ENCODE measurements around the gene PLCD3. TPM values are rescaled to one million over a fixed set of nuclear protein-coding genes. Genes with fewer than 3 reads are reported as not detected.

The PLCD3 gene
- total and polyA plus RNA-seq, 2 of the 13 experiments (the other 11 are each of a cell fraction or from before 2014, with no cell fraction given): 11.3 to 39.1 TPM

- TF ChIP-seq E2F2 (CRISPR knock-in tag; IDR thresholded peaks at IDR 0.05; ENCODE audit: borderline replicate concordance): no peak
- TF ChIP-seq ZNF792 (CRISPR knock-in tag; IDR thresholded peaks at IDR 0.05): 0 out of 2 replicates have a peak, but pooled peaks have one; percentile 47
- TF ChIP-seq SIX1 (CRISPR knock-in tag; IDR thresholded peaks at IDR 0.05; ENCODE audit: borderline replicate concordance): no peak
- no peak for TF ChIP-seq KLF6 (CRISPR knock-in tag; IDR thresholded peaks at IDR 0.05)
- no peak for TF ChIP-seq JUNB (CRISPR knock-in tag; IDR thresholded peaks at IDR 0.05; ENCODE audit: borderline replicate concordance)
- TF ChIP-seq ELF3 (CRISPR knock-in tag; IDR thresholded peaks at IDR 0.05): 0 out of 2 replicates have a peak, but pooled peaks have one; percentile 18
- 0 out of 2 replicates have a peak, but pooled peaks have one; percentile 29 for TF ChIP-seq SSRP1 (CRISPR knock-in tag; IDR thresholded peaks at IDR 0.05)
- no peak for TF ChIP-seq TAF1 (CRISPR knock-in tag; IDR thresholded peaks at IDR 0.05)
- TF ChIP-seq ARID2 (CRISPR knock-in tag; IDR thresholded peaks at IDR 0.05; ENCODE audit: borderline replicate concordance): no peak
- no peak for TF ChIP-seq KDM5B (CRISPR knock-in tag; IDR thresholded peaks at IDR 0.05; ENCODE audit: borderline replicate concordance)
Observed at GRCh38 chr17:45092911-45093430, 39.3 kb downstream of the PLCD3 start (continued).

GRCh38 chr17:45091778-45092425 is 40.4 kb downstream of the PLCD3 start:
- intact Hi-C loops (cut with micrococcal nuclease; ENCODE audit: unreplicated experiment): loop anchor here (10.0 kb wide), 1 partner anchor 187 kb away; a partner anchor contains a TSS
- no peaks in the 10 kb centered on the region for H3K79me2 ChIP-seq (ENCODE audit: insufficient read depth, low read length)
- no peaks in the 10 kb centered on the region for H3K9me3 ChIP-seq (ENCODE audit: low read length)
- DNase-seq (ENCODE audit: low spot score): no peak
- WGBS (ENCODE audit: low lambda C conversion rate): 91% methylated on average over 10 of the region's 11 CpGs
- ATAC-seq: no peak
- H3K4me1 ChIP-seq (ENCODE audit: insufficient read depth, low read length): peaks cover 32% of the 10 kb centered on the region
- ChIA-PET CTCF (ENCODE audit: low intra/inter-chr PET ratio, low total read pairs) (interaction anchor here (1.0 kb wide), 1 partner anchor 44 kb away, joined by 4 read pairs; the partner anchor contains the start of gene ACBD4), POLR2A (interaction anchor here (0.7 to 2.5 kb wide), 4 partner anchors 18 to 69 kb away, joined by 3 to 11 read pairs (median 4); partner anchors contain the start of gene NMT1)
- BruUV-seq (replicated peaks): no TSS peak
- H2AFZ ChIP-seq (ENCODE audit: low read length): no peak overlapping the region
- no peak overlapping the region for H3K27ac ChIP-seq (ENCODE audit: extremely low read length, insufficient read depth, low read length)
- no peaks in the 10 kb centered on the region for H4K20me1 ChIP-seq (ENCODE audit: insufficient read depth, low read length)
- H3K36me3 ChIP-seq (replicated peaks in 1 of 2; ENCODE audit: control insufficient read depth in 1 of 2, insufficient read depth in 2 of 2, low read length in 2 of 2): peaks cover 51 to 89% of the 10 kb centered on the region in 2 experiments
- no peak for FAIRE-seq
- no peak overlapping the region for H3K9ac ChIP-seq (ENCODE audit: insufficient read depth, low read depth, low read length)
- H3K4me2 ChIP-seq (ENCODE audit: low read depth, low read length): no peak overlapping the region
- H3K27me3 ChIP-seq (ENCODE audit: control insufficient read depth in 1 of 2, insufficient read depth in 2 of 2, low read length in 2 of 2): no peaks in the 10 kb centered on the region
- in situ Hi-C loops (cut with HindIII; ENCODE audit: extremely low pct_ligation_motif_present, low pct_unique_long_range_greater_than_20kb): no loop called here
- H3K4me3 ChIP-seq (replicated peaks in 1 of 3; ENCODE audit: insufficient read depth in 1 of 3, low read depth in 2 of 3, low read length in 3 of 3): no peak overlapping the region
- TF ChIP-seq FOXA3 (CRISPR knock-in tag; IDR thresholded peaks at IDR 0.05) (peak; percentile 43; the same call in 1 of the 2 replicates), FOSL2 (CRISPR knock-in tag; IDR thresholded peaks at IDR 0.05) (peak; percentile 92), ATF1 (CRISPR knock-in tag; IDR thresholded peaks at IDR 0.05) (no peak), ZNF770 (CRISPR knock-in tag; IDR thresholded peaks at IDR 0.05) (0 out of 2 replicates have a peak, but pooled peaks have one; percentile 6), AGO1 (IDR thresholded peaks at IDR 0.05; ENCODE audit: low read depth, low read length, poor library complexity, severe bottlenecking) (no peak), FOSL1 (CRISPR knock-in tag; IDR thresholded peaks at IDR 0.05; ENCODE audit: borderline replicate concordance) (0 out of 2 replicates have a peak, but pooled peaks have one; percentile 29), USF2 (IDR thresholded peaks at IDR 0.05; ENCODE audit: low read depth, low read length) (peak; percentile 18; the same call in 1 of the 2 replicates), USF2 (CRISPR knock-in tag; IDR thresholded peaks at IDR 0.05; ENCODE audit: borderline replicate concordance) (no peak)
